Pulmonary artery endothelial cell (primary cell): ENCODE data around the gene ZXDB. TPM values are rescaled to one million over a fixed set of nuclear protein-coding genes. Genes with fewer than 3 reads are reported as not detected.
"Not testable (repeated sequence)": the region's sequence is repeated elsewhere in the genome, so short reads cannot be mapped to it uniquely, and the experiment has no call there.

Experiments used
- DNase-seq: peaks from one replicate; pipeline ENCODE4 v3.0.0-alpha.2; 2011; ENCODE audit warnings: low read depth, low spot score
- total RNA-seq: library from RNA; depleted of rRNA; stranded (reverse); fragments of >200 nt; gene quantifications from 2 replicates; pipeline ENCODE4 v1.2.3, GENCODE V29; 2014

Gene ZXDB
- total RNA-seq, result 14.0 and 17.0 TPM in 2 replicates

GRCh38 chrX:57591284-57592159, at the start of gene ZXDB:
Gene ZXDB (plus strand): TSS chrX:57592011. CDS start chrX:57592049, 38 bp downstream.
- not testable (repeated sequence) for DNase-seq

GRCh38 chrX:57565198-57565597, 26.6 kb upstream of the ZXDB start:
- no peak for DNase-seq

- no peak for DNase-seq
Measured at GRCh38 chrX:57573754-57574153, 18.1 kb upstream of the ZXDB start.

GRCh38 chrX:57582948-57583347, 8.9 kb upstream of the ZXDB start:
- DNase-seq, result not testable (repeated sequence)

- DNase-seq, result no peak
Measured at GRCh38 chrX:57583477-57583876, 8.3 kb upstream of the ZXDB start.

- no peak for DNase-seq
Measured at GRCh38 chrX:57586360-57586759, 5.5 kb upstream of the ZXDB start.

GRCh38 chrX:57587062-57587461, 4.7 kb upstream of the ZXDB start:
- DNase-seq, result no peak

- DNase-seq, result no peak
Measured at GRCh38 chrX:57587607-57588006, 4.2 kb upstream of the ZXDB start.

- DNase-seq, result not testable (repeated sequence)
Measured at GRCh38 chrX:57592160-57592893, 516 bp downstream of the ZXDB start.

- DNase-seq, result peak; percentile 11
Measured at GRCh38 chrX:57592894-57593215, 1.0 kb downstream of the ZXDB start.

GRCh38 chrX:57595381-57595811, 3.6 kb downstream of the ZXDB start:
- DNase-seq, result peak; percentile 30

- no peak for DNase-seq
Measured at GRCh38 chrX:57596109-57596508, 4.3 kb downstream of the ZXDB start.

- no peak for DNase-seq
Measured at GRCh38 chrX:57596516-57596915, 4.7 kb downstream of the ZXDB start.

GRCh38 chrX:57607295-57608187, 15.7 kb downstream of the ZXDB start:
- DNase-seq, result no peak

- not testable (repeated sequence) for DNase-seq
Measured at GRCh38 chrX:57613351-57613750, 21.5 kb downstream of the ZXDB start.

GRCh38 chrX:57629438-57629837, 37.6 kb downstream of the ZXDB start:
- not testable (repeated sequence) for DNase-seq

GRCh38 chrX:57640674-57641016, 48.8 kb downstream of the ZXDB start:
- no peak for DNase-seq

- no peak for DNase-seq
Measured at GRCh38 chrX:57641338-57641737, 49.5 kb downstream of the ZXDB start.

GRCh38 chrX:57643698-57644097, 51.9 kb downstream of the ZXDB start:
- no peak for DNase-seq

- DNase-seq, result no peak
Measured at GRCh38 chrX:57647020-57647419, 55.2 kb downstream of the ZXDB start.
